IgD-negative memory B cell (primary cell): ENCODE measurements around the gene SCN2B. TPM values are rescaled to one million over a fixed set of nuclear protein-coding genes. Genes with fewer than 3 reads are reported as not detected.
A peak's percentile ranks its signal among the peaks of the same experiment; 100 is the strongest.

Experiments
- H3K27ac Mint-ChIP-seq, 3 donors: one replicate each; pipeline ENCODE4 v1.8.0; 2020 to 2022; ENCODE audit warnings: mild to moderate bottlenecking in 3 of 3, mixed read lengths in 3 of 3, moderate library complexity in 1 of 3
- H3K27me3 Mint-ChIP-seq: one replicate; pipeline ENCODE4 v1.8.0; 2021; ENCODE audit warnings: mixed read lengths
- H3K36me3 Mint-ChIP-seq: one replicate; pipeline ENCODE4 v1.8.0; 2020; ENCODE audit warnings: mild to moderate bottlenecking, mixed read lengths
- H3K4me1 Mint-ChIP-seq, 3 donors: one replicate each; pipeline ENCODE4 v1.8.0; 2020 to 2022; ENCODE audit warnings: mixed read lengths in 3 of 3, mild to moderate bottlenecking in 1 of 3
- H3K4me3 Mint-ChIP-seq, 4 donors: one replicate each; pipeline ENCODE4 v1.8.0; 2020 to 2022; ENCODE audit warnings: mild to moderate bottlenecking in 4 of 4, mixed read lengths in 4 of 4, moderate library complexity in 3 of 4
- H3K9me3 Mint-ChIP-seq, 3 donors: one replicate each; pipeline ENCODE4 v1.8.0; 2020 to 2021; ENCODE audit warnings: mixed read lengths in 3 of 3, mild to moderate bottlenecking in 1 of 3
- polyA plus RNA-seq: library from polyadenylated mRNA; unstranded; fragments of 300-500 nt; fragmentation: Illumina TruSeq; gene quantifications from one replicate; pipeline ENCODE4 v1.2.3, GENCODE V29; 2021

SCN2B gene
- polyA plus RNA-seq, 1 donor from 2014 or later = not detected

- Mint-ChIP-seq H3K36me3 (no peaks in the 10 kb centered on the region), H3K4me1 (peaks cover 0 to 1% (median 0%) of the 10 kb centered on the region in 3 donors), H3K27ac (no peak overlapping the region), H3K27me3 (peaks cover 7% of the 10 kb centered on the region), H3K9me3 (no peaks in the 10 kb centered on the region), H3K4me3 (no peak overlapping the region)
Observed at GRCh38 chr11:118129471-118130172, 46.8 kb downstream of the SCN2B start.

GRCh38 chr11:118128721-118129470, 47.5 kb downstream of the SCN2B start:
- Mint-ChIP-seq H3K4me1 (peaks cover 0 to 1% (median 0%) of the 10 kb centered on the region in 3 donors), H3K27me3 (peaks cover 4% of the 10 kb centered on the region), H3K9me3 (no peaks in the 10 kb centered on the region), H3K27ac (no peak overlapping the region), H3K36me3 (no peaks in the 10 kb centered on the region), H3K4me3 (no peak overlapping the region)

- H3K27ac Mint-ChIP-seq = no peak overlapping the region
Observed at GRCh38 chr11:118128310-118128709, 48.1 kb downstream of the SCN2B start.

GRCh38 chr11:118126082-118126838, 50.2 kb downstream of the SCN2B start:
- H3K27ac Mint-ChIP-seq = no peak overlapping the region
- H3K4me3 Mint-ChIP-seq = no peak overlapping the region
- no peaks in the 10 kb centered on the region for H3K36me3 Mint-ChIP-seq
- peaks cover 1% of the 10 kb centered on the region for H3K27me3 Mint-ChIP-seq
- H3K4me1 Mint-ChIP-seq = peaks cover 0 to 1% (median 0%) of the 10 kb centered on the region in 3 donors
- no peaks in the 10 kb centered on the region for H3K9me3 Mint-ChIP-seq

More at GRCh38 chr11:118128310-118128709, 48.1 kb downstream of the SCN2B start:
- H3K27me3 Mint-ChIP-seq = peaks cover 1% of the 10 kb centered on the region
- H3K36me3 Mint-ChIP-seq = no peaks in the 10 kb centered on the region
- peaks cover 0 to 1% (median 0%) of the 10 kb centered on the region in 3 donors for H3K4me1 Mint-ChIP-seq
- no peak overlapping the region for H3K4me3 Mint-ChIP-seq
- H3K9me3 Mint-ChIP-seq = no peaks in the 10 kb centered on the region

GRCh38 chr11:118124929-118125535, 51.4 kb downstream of the SCN2B start:
- Mint-ChIP-seq H3K4me3 (no peak overlapping the region), H3K27ac (no peak overlapping the region), H3K36me3 (no peaks in the 10 kb centered on the region), H3K9me3 (peaks cover 0 to 7% (median 0%) of the 10 kb centered on the region in 3 donors), H3K27me3 (no peaks in the 10 kb centered on the region), H3K4me1 (peaks cover 0 to 1% (median 0%) of the 10 kb centered on the region in 3 donors)

- H3K9me3 Mint-ChIP-seq = peaks cover 0 to 7% (median 0%) of the 10 kb centered on the region in 3 donors
- peaks cover 5% of the 10 kb centered on the region for H3K27me3 Mint-ChIP-seq
- H3K36me3 Mint-ChIP-seq = no peaks in the 10 kb centered on the region
- no peak overlapping the region for H3K27ac Mint-ChIP-seq
- no peak overlapping the region for H3K4me3 Mint-ChIP-seq
- peaks cover 9 to 12% (median 12%) of the 10 kb centered on the region in 3 donors for H3K4me1 Mint-ChIP-seq
Observed at GRCh38 chr11:118120793-118121192, 55.6 kb downstream of the SCN2B start.

GRCh38 chr11:118117790-118118601, 58.4 kb downstream of the SCN2B start:
- Mint-ChIP-seq H3K36me3 (no peaks in the 10 kb centered on the region), H3K27me3 (peaks cover 5% of the 10 kb centered on the region), H3K4me1 (peaks cover 14 to 16% (median 14%) of the 10 kb centered on the region in 3 donors), H3K9me3 (peaks cover 0 to 7% (median 0%) of the 10 kb centered on the region in 3 donors), H3K27ac (no peak overlapping the region), H3K4me3 (peak overlapping the region in 2 of 4 donors; percentile 14 to 63)

GRCh38 chr11:118115048-118115447, 61.4 kb downstream of the SCN2B start:
- H3K4me1 Mint-ChIP-seq = peaks cover 14 to 16% (median 14%) of the 10 kb centered on the region in 3 donors
- no peak overlapping the region for H3K4me3 Mint-ChIP-seq
- peaks cover 11% of the 10 kb centered on the region for H3K27me3 Mint-ChIP-seq
- H3K27ac Mint-ChIP-seq = peak overlapping the region in 1 of 3 donors; percentile 54
- no peaks in the 10 kb centered on the region for H3K36me3 Mint-ChIP-seq
- no peaks in the 10 kb centered on the region for H3K9me3 Mint-ChIP-seq

GRCh38 chr11:118114266-118114665, 62.2 kb downstream of the SCN2B start:
- Mint-ChIP-seq H3K9me3 (no peaks in the 10 kb centered on the region), H3K4me3 (no peak overlapping the region), H3K36me3 (no peaks in the 10 kb centered on the region), H3K4me1 (peaks cover 14 to 16% (median 14%) of the 10 kb centered on the region in 3 donors), H3K27ac (peak overlapping the region in 1 of 3 donors; percentile 54), H3K27me3 (peaks cover 13% of the 10 kb centered on the region)

GRCh38 chr11:118112711-118113430, 63.6 kb downstream of the SCN2B start:
- no peak overlapping the region for H3K27ac Mint-ChIP-seq
- H3K36me3 Mint-ChIP-seq = no peaks in the 10 kb centered on the region
- peaks cover 8 to 12% (median 10%) of the 10 kb centered on the region in 3 donors for H3K4me1 Mint-ChIP-seq
- H3K9me3 Mint-ChIP-seq = no peaks in the 10 kb centered on the region
- no peak overlapping the region for H3K4me3 Mint-ChIP-seq
- H3K27me3 Mint-ChIP-seq = peaks cover 13% of the 10 kb centered on the region

Other genes starting within 250 kb of the SCN2B start
- 0.35 TPM for gene TMPRSS13, start 247.2 kb downstream of the SCN2B start, polyA plus RNA-seq
- gene IL10RA, start 190.2 kb downstream of the SCN2B start, polyA plus RNA-seq = 97.1 TPM
- gene TMPRSS4, start 99.6 kb downstream of the SCN2B start, polyA plus RNA-seq = not detected
- 0.38 TPM for gene SMIM35, start 89.7 kb downstream of the SCN2B start, polyA plus RNA-seq
- gene SCN4B, start 23.8 kb downstream of the SCN2B start, polyA plus RNA-seq = not detected
- 5.9 TPM for gene JAML, start 48.4 kb upstream of the SCN2B start, polyA plus RNA-seq
- gene MPZL3, start 75.7 kb upstream of the SCN2B start, polyA plus RNA-seq = 0.95 TPM
- not detected for gene MPZL2, start 87.7 kb upstream of the SCN2B start, polyA plus RNA-seq
- 31.4 TPM for gene CD3E, start 128.1 kb upstream of the SCN2B start, polyA plus RNA-seq
- gene CD3D, start 166.1 kb upstream of the SCN2B start, polyA plus RNA-seq = 31.6 TPM
- 12.9 TPM for gene CD3G, start 167.7 kb upstream of the SCN2B start, polyA plus RNA-seq
- gene UBE4A, start 183.0 kb upstream of the SCN2B start, polyA plus RNA-seq = 18.3 TPM
- gene ATP5MG, start 225.0 kb upstream of the SCN2B start, polyA plus RNA-seq = 547 TPM